Neural progenitor cell (in vitro differentiated cells): Measurements from ENCODE around the gene NR1D1. TPM values are rescaled to one million over a fixed set of nuclear protein-coding genes. Genes with fewer than 3 reads are reported as not detected.

Source experiments
- DNase-seq: peaks from one replicate; pipeline ENCODE4 v3.0.0-alpha.2; 2016; ENCODE audit warnings: low spot score
- H2AFZ ChIP-seq: fragments of 200-600 bp; sonication (generic); replicated peaks from 2 replicates; pipeline ENCODE4 v1.6.1; 2016; ENCODE audit warnings: antibody characterized with exemption
- H3F3A ChIP-seq: fragments of 200-600 bp; sonication (generic); 2 replicates; pipeline ENCODE4 v1.6.1; 2016; ENCODE audit warnings: antibody characterized with exemption, low read depth
- H3K27ac ChIP-seq: fragments of 200-600 bp; sonication (generic); 2 replicates; pipeline ENCODE4 v1.5.1; 2016; ENCODE audit warnings: mild to moderate bottlenecking
- H3K27me3 ChIP-seq: fragments of 200-600 bp; sonication (generic); 2 replicates; pipeline ENCODE4 v1.6.1; 2016; ENCODE audit warnings: mild to moderate bottlenecking, moderate library complexity
- H3K36me3 ChIP-seq: fragments of 200-600 bp; sonication (generic); 2 replicates; pipeline ENCODE4 v1.5.1; 2016
- H3K4me1 ChIP-seq: fragments of 200-600 bp; sonication (generic); 2 replicates; pipeline ENCODE4 v1.6.1; 2016; ENCODE audit warnings: mixed run types
- H3K4me2 ChIP-seq: fragments of 200-600 bp; sonication (generic); 2 replicates; pipeline ENCODE4 v1.6.1; 2016
- H3K4me3 ChIP-seq: fragments of 200-600 bp; sonication (generic); 2 replicates; pipeline ENCODE4 v1.5.1; 2016
- H3K79me2 ChIP-seq: fragments of 200-600 bp; sonication (generic); 2 replicates; pipeline ENCODE4 v1.6.1; 2016; ENCODE audit warnings: low read depth
- H3K9ac ChIP-seq: fragments of 200-600 bp; sonication (generic); 2 replicates; pipeline ENCODE4 v1.6.1; 2016
- H3K9me3 ChIP-seq: fragments of 200-600 bp; sonication (generic); 2 replicates; pipeline ENCODE4 v1.5.1; 2016; ENCODE audit warnings: low read depth
- H4K20me1 ChIP-seq: fragments of 200-600 bp; sonication (generic); 2 replicates; pipeline ENCODE4 v1.6.1; 2016; ENCODE audit warnings: low read depth
- H3K27ac Mint-ChIP-seq: 3 replicates; pipeline ENCODE4 v1.8.0; 2021; ENCODE audit warnings: mixed read lengths
- H3K27me3 Mint-ChIP-seq: 2 replicates; pipeline ENCODE4 v1.8.0; 2022; ENCODE audit warnings: low read depth, mild to moderate bottlenecking, inconsistent platforms, moderate library complexity, mixed read lengths; ENCODE audit not compliant: insufficient read depth
- H3K36me3 Mint-ChIP-seq: 3 replicates; pipeline ENCODE4 v1.8.0; 2021; ENCODE audit warnings: mixed read lengths
- H3K4me1 Mint-ChIP-seq: 3 replicates; pipeline ENCODE4 v1.8.0; 2021; ENCODE audit warnings: mixed read lengths
- H3K4me3 Mint-ChIP-seq: 3 replicates; pipeline ENCODE4 v1.8.0; 2021; ENCODE audit warnings: mild to moderate bottlenecking, moderate library complexity, mixed read lengths
- H3K9me3 Mint-ChIP-seq: 3 replicates; pipeline ENCODE4 v1.8.0; 2020; ENCODE audit warnings: mixed read lengths
- CTCF ChIP-seq: fragments of 200-600 bp; sonication (generic); IDR thresholded peaks from 2 replicates; pipeline ENCODE4 v1.5.1; 2017; ENCODE audit warnings: antibody characterized with exemption, mild to moderate bottlenecking
- EZH2 ChIP-seq: fragments of 200-600 bp; sonication (generic); IDR thresholded peaks from 2 replicates; pipeline ENCODE4 v1.6.1; 2017; ENCODE audit warnings: antibody characterized with exemption, mild to moderate bottlenecking, moderate library complexity
- EZH2phosphoT487 ChIP-seq: fragments of 200-600 bp; sonication (generic); IDR thresholded peaks from 2 replicates; pipeline ENCODE4 v1.6.1; 2017; ENCODE audit warnings: antibody characterized with exemption
- total RNA-seq: library from RNA; depleted of rRNA; stranded (reverse); fragments of >200 nt; gene quantifications from 2 replicates; pipeline ENCODE4 v1.2.3, GENCODE V29; 2015; ENCODE audit warnings: low replicate concordance

Gene NR1D1
- total RNA-seq, 1 donor from 2014 or later: 0.24 TPM

GRCh38 chr17:40063901-40064531, 36.4 kb downstream of the NR1D1 start:
- Mint-ChIP-seq H3K4me1 (peaks cover 74% of the 10 kb centered on the region), H3K27me3 (peaks cover 8% of the 10 kb centered on the region), H3K36me3 (no peaks in the 10 kb centered on the region), H3K9me3 (no peaks in the 10 kb centered on the region), H3K4me3 (peak overlapping the region; percentile 95), H3K27ac (no peak overlapping the region)
- H3K9ac ChIP-seq: peak overlapping the region; percentile 79
- TF ChIP-seq EZH2 (no peak), EZH2phosphoT487 (no peak), CTCF (no peak)
- peaks cover 11% of the 10 kb centered on the region for H3K27me3 ChIP-seq
- peaks cover 21% of the 10 kb centered on the region for H3K79me2 ChIP-seq
- H3K9me3 ChIP-seq: no peaks in the 10 kb centered on the region
- peak overlapping the region; percentile 95 for H3K4me2 ChIP-seq
- no peaks in the 10 kb centered on the region for H3K36me3 ChIP-seq
- peaks cover 28% of the 10 kb centered on the region for H3F3A ChIP-seq
- DNase-seq: no peak
- H3K4me1 ChIP-seq: peaks cover 50% of the 10 kb centered on the region
- H3K4me3 ChIP-seq: peak overlapping the region; percentile 98
- peaks cover 7% of the 10 kb centered on the region for H4K20me1 ChIP-seq
- H3K27ac ChIP-seq: no peak overlapping the region
- no peak overlapping the region for H2AFZ ChIP-seq

DNA sequence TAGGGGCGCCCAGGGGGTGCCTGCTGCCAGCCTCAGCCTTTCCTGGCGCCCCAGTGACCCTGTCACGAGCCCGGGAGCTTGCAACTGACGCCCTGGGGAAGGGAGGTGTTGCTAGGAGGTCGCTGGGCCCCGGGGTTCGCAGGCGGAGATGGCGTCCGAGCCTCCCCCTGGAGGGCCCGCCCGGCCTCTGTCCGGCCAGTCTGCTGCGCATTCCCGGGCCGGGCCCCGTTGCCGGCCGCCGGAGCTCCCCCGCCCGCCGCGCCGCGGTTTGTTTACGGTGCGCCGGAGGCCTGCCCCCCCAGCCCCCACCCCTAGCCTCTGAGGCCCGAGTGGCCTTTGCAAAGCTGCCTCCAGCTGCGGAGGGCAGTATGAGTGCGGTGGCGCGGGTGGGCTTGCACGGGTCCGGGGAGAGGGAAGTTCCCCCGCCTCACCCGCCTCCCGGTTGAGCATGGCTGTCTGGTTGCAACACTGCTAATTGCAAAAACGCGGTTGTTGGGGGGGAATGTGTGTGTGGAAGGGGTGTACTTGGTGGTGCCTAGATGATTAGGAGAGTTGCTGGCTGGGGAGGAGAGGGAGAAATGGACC, 37.1 kb downstream of the NR1D1 start:
- no peak overlapping the region for H3K27ac Mint-ChIP-seq
- peak overlapping the region; percentile 83 for H2AFZ ChIP-seq
- peaks cover 23% of the 10 kb centered on the region for H3F3A ChIP-seq
- H4K20me1 ChIP-seq: peaks cover 7% of the 10 kb centered on the region
- peak; percentile 82 for DNase-seq
- H3K4me1 Mint-ChIP-seq: peaks cover 68% of the 10 kb centered on the region
- no peaks in the 10 kb centered on the region for H3K36me3 Mint-ChIP-seq
- H3K9me3 Mint-ChIP-seq: no peaks in the 10 kb centered on the region
- peaks cover 12% of the 10 kb centered on the region for H3K27me3 Mint-ChIP-seq
- no peaks in the 10 kb centered on the region for H3K9me3 ChIP-seq
- H3K36me3 ChIP-seq: no peaks in the 10 kb centered on the region
- H3K4me3 ChIP-seq: peak overlapping the region; percentile 98
- H3K27me3 ChIP-seq: peaks cover 11% of the 10 kb centered on the region
- no peak overlapping the region for H3K27ac ChIP-seq
- peak overlapping the region; percentile 95 for H3K4me2 ChIP-seq
- peaks cover 43% of the 10 kb centered on the region for H3K4me1 ChIP-seq
- H3K9ac ChIP-seq: peak overlapping the region; percentile 79
- TF ChIP-seq EZH2 (peak; percentile 25), CTCF (no peak)
- H3K4me3 Mint-ChIP-seq: peak overlapping the region; percentile 95
- peaks cover 21% of the 10 kb centered on the region for H3K79me2 ChIP-seq

- Histone ChIP-seq H3F3A (peaks cover 22% of the 10 kb centered on the region), H2AFZ (peak within 1 kb of the TSS; percentile 83), H3K4me3 (peak within 1 kb of the TSS; percentile 98), H3K27me3 (peaks cover 11% of the 10 kb centered on the region), H3K9me3 (no peaks in the 10 kb centered on the region), H3K9ac (peak within 1 kb of the TSS; percentile 79), H3K27ac (no peak within 1 kb of the TSS), H3K79me2 (peaks cover 19% of the 10 kb centered on the region), H3K4me2 (peak within 1 kb of the TSS; percentile 95), H4K20me1 (peaks cover 7% of the 10 kb centered on the region), H3K36me3 (no peaks in the 10 kb centered on the region), H3K4me1 (peaks cover 39% of the 10 kb centered on the region)
- peak; percentile 90 for DNase-seq
- TF ChIP-seq EZH2phosphoT487 (no peak), EZH2 (no peak), CTCF (no peak)
- peak within 1 kb of the TSS; percentile 95 for H3K4me3 Mint-ChIP-seq
- H3K36me3 Mint-ChIP-seq: no peaks in the 10 kb centered on the region
- peak within 1 kb of the TSS; percentile 66 for H3K27ac Mint-ChIP-seq
- no peaks in the 10 kb centered on the region for H3K9me3 Mint-ChIP-seq
- peaks cover 62% of the 10 kb centered on the region for H3K4me1 Mint-ChIP-seq
- peaks cover 13% of the 10 kb centered on the region for H3K27me3 Mint-ChIP-seq
Measured at GRCh38 chr17:40062329-40063186, 37.8 kb downstream of the NR1D1 start, which contains the start of gene THRA. Gene THRA, plus strand, starts transcription at chr17:40062965. Its CDS starts 11,524 bp downstream, at chr17:40074489.
